VCaP (cell line): ENCODE results near the gene LY86.

Experiments used
- H3K27ac ChIP-seq: fragments of 450-650 bp; 2 replicates; pipeline ENCODE4 v1.5.1; 2017
- TF ChIP-seq, protein P1 (sequence below): fragments of 450-650 bp; conservative IDR thresholded peaks from 2 replicates; pipeline ENCODE4 v1.5.1; 2017; ENCODE audit warnings: mild to moderate bottlenecking, moderate library complexity

The LY86 gene

DNA sequence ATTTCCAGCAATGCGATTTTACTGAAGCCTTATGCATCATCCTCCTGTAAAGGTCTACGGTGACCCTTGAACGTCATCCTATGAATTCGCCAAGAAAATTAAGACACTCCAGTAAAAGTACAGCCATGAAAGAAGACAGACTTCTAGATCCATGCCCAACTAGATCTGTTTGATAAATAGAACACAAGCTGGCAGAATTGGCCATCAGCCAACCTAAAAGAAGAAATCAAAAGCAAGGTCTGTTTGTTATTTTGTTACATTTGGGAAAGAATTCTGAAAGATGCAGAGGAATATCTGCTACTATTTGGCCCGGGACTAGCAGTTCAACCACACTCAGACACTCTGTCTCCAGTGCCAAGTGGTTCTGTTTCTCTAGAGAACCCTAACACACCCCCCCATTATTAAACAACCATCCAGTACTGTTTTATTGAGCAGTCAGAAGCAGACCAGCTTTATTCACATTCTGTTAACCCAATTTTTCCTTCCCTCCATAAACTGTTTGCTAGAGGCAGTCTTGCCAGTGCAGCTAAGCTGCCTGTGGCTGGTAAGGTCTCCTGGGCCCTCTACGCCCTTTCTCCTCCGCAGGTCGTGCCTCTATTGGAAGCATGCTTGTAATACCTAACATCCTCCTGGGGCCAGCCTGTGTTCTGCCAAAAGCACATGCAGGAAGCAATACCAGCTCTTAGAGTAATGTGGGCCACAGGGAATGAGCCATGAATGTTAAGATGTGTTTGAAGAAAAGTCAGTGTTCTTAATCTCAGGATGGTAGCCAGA is 30.7 kb downstream of the LY86 start:
- no peak overlapping the region for H3K27ac ChIP-seq
- TF ChIP-seq, protein P1, sequence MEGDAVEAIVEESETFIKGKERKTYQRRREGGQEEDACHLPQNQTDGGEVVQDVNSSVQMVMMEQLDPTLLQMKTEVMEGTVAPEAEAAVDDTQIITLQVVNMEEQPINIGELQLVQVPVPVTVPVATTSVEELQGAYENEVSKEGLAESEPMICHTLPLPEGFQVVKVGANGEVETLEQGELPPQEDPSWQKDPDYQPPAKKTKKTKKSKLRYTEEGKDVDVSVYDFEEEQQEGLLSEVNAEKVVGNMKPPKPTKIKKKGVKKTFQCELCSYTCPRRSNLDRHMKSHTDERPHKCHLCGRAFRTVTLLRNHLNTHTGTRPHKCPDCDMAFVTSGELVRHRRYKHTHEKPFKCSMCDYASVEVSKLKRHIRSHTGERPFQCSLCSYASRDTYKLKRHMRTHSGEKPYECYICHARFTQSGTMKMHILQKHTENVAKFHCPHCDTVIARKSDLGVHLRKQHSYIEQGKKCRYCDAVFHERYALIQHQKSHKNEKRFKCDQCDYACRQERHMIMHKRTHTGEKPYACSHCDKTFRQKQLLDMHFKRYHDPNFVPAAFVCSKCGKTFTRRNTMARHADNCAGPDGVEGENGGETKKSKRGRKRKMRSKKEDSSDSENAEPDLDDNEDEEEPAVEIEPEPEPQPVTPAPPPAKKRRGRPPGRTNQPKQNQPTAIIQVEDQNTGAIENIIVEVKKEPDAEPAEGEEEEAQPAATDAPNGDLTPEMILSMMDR = no peak

DNA sequence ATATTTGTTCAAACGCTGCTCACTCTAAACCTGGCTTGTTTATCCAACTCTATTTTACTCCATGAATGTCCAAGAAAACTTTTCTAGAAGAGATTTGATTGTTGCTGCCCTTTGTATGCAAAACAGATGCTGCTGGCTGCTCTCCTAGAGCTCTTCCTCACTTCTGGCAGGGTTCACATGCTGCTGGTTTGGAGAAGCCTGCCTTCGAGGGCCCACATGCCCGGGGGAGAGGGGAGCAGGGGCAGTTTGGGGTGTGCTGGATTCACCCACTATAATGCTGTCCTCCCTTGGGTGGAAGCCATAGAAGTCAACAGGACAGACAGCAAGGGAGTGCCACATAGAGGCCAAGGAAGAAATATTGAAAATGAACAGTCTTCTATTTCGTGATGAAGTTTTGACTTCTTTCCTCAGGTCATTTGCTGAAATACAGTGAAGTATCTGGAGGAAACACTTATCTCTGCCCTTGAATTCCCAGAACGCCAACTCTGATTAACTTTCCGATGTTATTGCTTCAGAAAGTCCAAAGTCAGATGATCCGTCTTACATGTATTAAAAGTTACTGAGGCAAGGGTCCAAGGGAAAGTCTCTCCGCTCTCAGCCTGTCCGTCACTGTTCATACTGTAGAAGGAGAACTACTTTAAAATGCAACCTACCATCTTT is 32.4 kb downstream of the LY86 start:
- no peak overlapping the region for H3K27ac ChIP-seq
- TF ChIP-seq, protein P1 = no peak

DNA sequence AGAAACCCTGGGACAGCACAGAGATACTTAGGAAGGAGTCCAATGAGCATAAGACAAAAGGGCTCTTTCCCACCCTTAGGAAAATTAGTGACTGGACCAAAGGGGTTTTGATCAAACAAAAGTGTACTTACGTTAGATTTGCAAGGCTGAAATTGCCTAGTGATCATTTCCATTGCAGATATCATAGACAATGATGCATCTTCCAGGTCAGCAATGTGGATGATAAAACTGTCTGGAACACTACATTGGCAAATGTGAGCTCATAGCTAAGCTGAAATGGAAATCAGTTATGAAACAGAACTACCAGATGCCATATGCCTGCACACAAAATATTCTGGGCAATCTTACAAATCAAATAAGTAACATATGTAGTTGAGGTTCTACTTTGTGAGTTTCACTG is 34.0 kb downstream of the LY86 start:
- H3K27ac ChIP-seq = no peak overlapping the region
- TF ChIP-seq, protein P1 = no peak

DNA sequence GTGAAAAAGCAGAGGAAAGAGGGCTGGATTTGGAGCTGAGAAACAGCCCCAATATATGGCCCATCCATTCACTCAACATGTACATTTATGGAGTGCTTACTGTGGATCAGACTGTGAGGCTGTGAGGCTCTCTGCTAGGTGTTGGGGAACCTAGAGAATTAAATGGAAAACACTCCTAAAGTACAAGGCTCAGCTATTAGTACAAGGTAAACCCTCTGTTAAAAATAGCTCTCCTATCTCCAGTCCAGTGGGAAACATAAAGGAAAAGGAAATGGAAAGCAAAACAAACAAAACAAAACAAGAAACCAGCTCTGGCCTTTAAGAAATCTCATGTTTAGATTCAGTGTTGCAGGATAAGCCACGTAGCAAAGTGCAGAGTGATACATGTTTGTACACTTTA is 35.0 kb downstream of the LY86 start:
- TF ChIP-seq, protein P1 = no peak
- H3K27ac ChIP-seq = no peak overlapping the region

DNA sequence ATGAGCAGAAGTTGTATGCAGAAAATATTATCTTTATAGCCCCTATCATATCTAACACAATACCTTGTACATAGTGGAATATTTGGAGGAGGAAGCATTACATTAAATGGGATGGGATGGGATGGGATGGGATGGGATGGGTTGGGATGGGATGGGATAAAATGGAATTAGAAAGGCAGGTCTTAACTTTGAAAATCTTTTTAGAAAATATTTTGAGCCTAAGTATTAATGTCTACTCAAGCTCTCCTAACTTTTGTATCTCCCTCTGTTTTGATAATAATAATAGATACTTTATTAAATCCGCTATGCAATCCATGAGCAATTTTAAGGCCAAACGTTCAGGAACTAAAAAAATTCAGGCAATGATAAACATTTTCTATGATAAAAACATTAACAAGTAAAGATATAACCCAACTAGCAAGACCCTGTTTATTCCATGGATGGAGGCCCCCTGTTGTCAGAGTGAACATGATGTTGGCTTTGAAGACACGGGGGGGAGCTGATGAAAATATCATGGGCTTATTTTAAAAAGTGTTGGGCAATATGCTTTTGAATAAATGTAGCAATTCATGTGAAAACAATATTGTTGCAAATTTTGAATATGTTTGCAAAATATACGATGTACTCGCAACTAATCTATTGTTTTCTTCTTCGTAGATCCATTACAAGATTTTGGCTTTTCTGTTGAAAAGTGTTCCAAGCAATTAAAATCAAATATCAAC is 35.9 kb downstream of the LY86 start:
- H3K27ac ChIP-seq = no peak overlapping the region
- TF ChIP-seq, protein P1 = no peak

DNA sequence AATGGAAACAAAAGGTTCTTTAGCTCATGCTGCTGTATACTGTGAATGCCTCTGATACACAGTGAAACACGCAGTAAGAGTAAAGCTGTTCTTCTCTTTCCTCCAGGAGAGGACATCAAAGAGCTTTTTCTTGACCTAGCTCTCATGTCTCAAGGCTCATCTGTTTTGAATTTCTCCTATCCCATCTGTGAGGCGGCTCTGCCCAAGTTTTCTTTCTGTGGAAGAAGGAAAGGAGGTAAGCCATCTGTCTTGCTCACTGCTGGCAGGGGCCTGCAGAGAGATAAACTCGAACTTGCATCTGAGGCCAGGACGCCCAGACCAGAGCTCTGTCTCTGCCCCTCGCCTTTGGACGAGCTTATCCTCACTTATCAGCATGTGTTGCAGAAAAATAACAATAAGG is 37.7 kb downstream of the LY86 start:
- TF ChIP-seq, protein P1 = no peak
- no peak overlapping the region for H3K27ac ChIP-seq

DNA sequence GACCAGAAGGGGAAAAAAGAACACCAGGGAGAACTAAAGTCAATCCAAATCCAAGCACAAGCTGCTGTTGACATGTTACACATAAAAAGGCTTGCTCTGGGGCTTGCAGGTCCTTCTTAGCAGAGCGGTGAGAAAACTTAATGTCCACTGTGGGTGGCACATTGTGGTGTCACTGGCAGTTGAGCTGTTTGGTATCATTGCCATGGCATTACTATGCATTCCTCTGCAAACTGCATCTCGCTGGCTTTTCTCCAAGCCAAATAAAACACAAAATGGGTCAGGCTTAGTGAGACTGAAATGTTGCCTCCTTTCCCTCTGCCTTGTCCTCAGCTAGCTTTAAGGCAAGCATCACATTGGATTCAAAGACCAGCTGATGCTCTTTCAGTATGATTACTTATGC is 40.9 kb downstream of the LY86 start:
- H3K27ac ChIP-seq = no peak overlapping the region
- TF ChIP-seq, protein P1 = no peak
